ENCODE measurements around the gene CUEDC1.

CUEDC1 gene

DNA sequence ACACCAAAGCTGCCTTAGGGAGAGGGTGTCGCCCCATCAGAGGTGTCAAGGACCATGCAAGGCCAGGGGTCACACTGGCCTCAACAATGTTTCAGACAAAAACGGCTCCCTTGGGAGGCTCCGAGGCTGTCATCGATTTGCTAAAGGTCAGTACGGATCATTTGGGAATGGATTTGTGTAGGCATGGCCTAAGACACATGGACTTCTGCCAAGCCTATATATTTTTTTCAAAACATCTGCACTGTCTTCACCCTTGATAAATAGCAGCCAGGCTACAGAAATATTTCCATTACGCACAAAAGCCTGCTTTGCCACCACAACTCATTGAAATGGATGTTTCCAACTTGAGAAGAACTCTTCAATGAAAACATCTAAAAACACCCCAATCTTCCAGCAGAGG is 10.3 kb downstream of the CUEDC1 start:
- DNase-seq (ENCODE audit: low read depth) = no peak
- no peak for TF ChIP-seq CTCF (IDR thresholded peaks at IDR 0.05; ENCODE audit: insufficient read depth, low read depth, low read length, missing control alignments)
- no peak overlapping the region for H3K4me3 ChIP-seq (ENCODE audit: low read depth, low read length)

GRCh38 chr17:57943645-57944044 is 11.6 kb downstream of the CUEDC1 start:
- no peak for TF ChIP-seq CTCF (IDR thresholded peaks at IDR 0.05; ENCODE audit: insufficient read depth, low read depth, low read length, missing control alignments)
- DNase-seq (ENCODE audit: low read depth) = no peak
- H3K4me3 ChIP-seq (ENCODE audit: low read depth, low read length) = no peak overlapping the region

- DNase-seq (ENCODE audit: low read depth) = no peak
- no peak for TF ChIP-seq CTCF (IDR thresholded peaks at IDR 0.05; ENCODE audit: insufficient read depth, low read depth, low read length, missing control alignments)
- H3K4me3 ChIP-seq (ENCODE audit: low read depth, low read length) = peak overlapping the region; percentile 19; the same call in 1 of the 2 replicates
Measured at GRCh38 chr17:57943140-57943539, 12.1 kb downstream of the CUEDC1 start.

DNA sequence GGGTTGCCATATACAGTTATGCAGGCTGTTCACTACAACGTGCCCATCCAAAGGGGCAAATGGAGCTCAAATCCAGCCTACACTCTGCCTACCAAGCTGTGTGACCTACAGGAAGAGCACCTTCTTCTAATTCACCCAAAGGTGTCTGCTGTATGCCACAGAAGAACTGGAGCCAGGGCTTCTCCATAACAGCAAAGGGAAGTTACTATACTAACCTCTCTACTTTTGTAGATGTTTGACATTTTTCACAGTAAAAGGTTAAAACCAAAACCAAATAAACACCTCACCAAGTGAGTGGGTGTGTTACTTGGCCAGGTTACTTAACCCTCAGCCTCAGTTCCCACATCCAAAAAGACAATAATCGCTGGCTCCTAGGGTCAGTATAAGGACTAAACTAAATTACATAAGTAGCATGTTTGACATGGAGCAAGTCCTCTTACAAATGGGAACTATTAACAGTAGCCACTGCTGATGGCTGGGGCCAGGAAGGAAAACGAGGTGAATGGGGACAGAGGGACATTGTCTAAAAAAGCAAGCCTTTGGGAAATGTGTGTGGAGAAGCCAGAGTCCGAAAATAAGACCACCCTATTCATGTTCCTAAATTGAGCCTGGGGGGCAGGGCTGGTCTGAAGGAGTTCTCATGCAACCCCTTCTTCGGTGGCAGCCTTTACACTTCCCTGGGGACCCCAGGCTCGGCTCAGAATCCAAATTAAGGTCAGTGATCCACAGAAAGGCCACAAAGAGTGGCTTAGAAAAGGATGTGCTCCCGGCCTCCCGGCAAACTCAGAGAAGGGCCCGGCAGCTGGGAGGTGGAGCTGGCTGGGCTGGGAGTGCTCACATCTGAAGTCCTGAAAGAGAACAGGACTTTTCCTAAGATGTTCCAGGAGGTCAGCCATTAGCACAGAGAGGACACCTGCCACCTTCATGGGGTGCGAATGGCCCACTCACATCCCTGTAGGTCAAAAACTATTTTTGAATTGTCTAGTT is 13.5 kb downstream of the CUEDC1 start:
- TF ChIP-seq CTCF (IDR thresholded peaks at IDR 0.05; ENCODE audit: insufficient read depth, low read depth, low read length, missing control alignments) = no peak
- no peak overlapping the region for H3K4me3 ChIP-seq (ENCODE audit: low read depth, low read length)
- DNase-seq (ENCODE audit: low read depth) = no peak

DNA sequence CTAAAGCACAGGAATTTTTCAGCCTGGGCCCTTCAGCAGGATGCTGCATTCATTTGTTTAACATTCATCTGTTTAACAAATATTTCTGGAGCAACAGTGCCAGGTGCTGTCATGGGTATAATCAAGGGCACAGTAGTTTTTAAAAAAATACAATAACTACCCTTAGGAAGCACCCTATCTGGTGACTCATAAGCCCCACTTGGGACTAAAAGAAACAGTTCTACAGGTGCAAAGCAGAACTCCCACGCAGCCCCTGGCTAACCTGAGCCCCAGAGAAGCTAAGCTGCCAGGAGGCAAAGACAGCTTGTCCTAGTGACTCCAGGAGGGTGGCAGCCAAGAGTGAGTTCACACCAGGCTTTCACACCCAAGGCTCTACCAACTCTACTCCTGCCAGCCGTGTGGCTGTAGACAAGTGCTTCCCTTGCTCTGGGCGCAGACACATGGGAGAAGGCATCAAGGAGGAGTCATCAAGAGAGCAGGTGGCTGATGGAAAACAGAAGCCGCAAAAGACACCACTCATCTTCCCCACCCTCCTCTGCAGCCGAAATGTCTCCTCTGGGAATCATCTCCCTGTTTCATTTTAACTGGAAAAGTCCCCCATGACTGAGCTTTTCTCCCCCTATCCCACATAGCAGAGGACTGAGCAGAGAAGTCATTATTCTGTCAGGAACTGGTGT is 14.4 kb downstream of the CUEDC1 start:
- DNase-seq (ENCODE audit: low read depth) = peak; percentile 43
- H3K4me3 ChIP-seq (ENCODE audit: low read depth, low read length) = no peak overlapping the region
- TF ChIP-seq CTCF (IDR thresholded peaks at IDR 0.05; ENCODE audit: insufficient read depth, low read depth, low read length, missing control alignments) = no peak

DNA sequence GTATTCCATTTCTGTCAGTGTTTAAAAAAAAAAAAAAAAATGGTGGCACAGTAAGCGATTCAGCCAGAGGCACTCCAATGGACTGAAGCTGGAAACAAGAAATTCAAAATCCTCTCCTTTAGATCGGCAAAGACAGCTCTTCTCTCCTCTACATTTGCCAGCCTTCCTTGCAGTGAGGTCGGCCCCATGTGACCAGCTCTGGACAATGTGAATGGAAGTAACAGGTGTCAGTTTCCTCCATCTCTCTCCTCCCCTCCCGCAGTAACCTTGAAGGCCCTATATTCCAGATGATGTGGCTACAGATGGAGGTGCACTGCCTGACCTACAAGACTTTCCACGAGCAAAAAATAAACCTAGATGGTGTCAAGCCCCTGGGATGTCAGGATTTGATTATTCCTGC is 15.0 kb downstream of the CUEDC1 start:
- H3K4me3 ChIP-seq (ENCODE audit: low read depth, low read length) = no peak overlapping the region
- DNase-seq (ENCODE audit: low read depth) = peak; percentile 48
- TF ChIP-seq CTCF (IDR thresholded peaks at IDR 0.05; ENCODE audit: insufficient read depth, low read depth, low read length, missing control alignments) = no peak
